ENCODE measurements around the gene RC3H2.

DNA sequence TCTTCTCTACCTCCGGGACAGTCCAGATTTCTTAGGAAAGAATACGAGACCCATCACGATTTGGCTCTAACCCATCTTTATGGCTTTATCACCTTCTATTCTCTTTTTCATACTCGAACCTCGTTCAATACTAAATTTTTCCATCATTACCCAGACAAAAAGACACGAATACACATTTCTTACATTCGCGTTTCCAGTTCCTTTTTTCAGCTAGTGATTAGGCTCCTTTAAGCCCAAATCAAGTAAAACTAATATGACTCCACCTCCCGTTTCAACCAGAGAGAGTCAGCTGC is 7.5 kb upstream of the RC3H2 start:
- TF ChIP-seq CTCF (IDR thresholded peaks at IDR 0.05; ENCODE audit: extremely low read depth in 1 of 2, insufficient read depth in 1 of 2, low read depth in 1 of 2, low read length in 2 of 2) (no peak), POLR2AphosphoS5 (IDR thresholded peaks at IDR 0.05; ENCODE audit: insufficient read depth, low read depth, low read length) (no peak), POLR2A (IDR thresholded peaks at IDR 0.05; ENCODE audit: low read depth, low read length) (no peak)

All from endothelial cell of umbilical vein (primary cell).